ENCODE measurements around the gene ENTPD2. TPM values are rescaled to one million over a fixed set of nuclear protein-coding genes. Genes with fewer than 3 reads are reported as not detected.

The ENTPD2 gene
- total and polyA plus RNA-seq, 12 donors = 0.28 to 1.7 (median 0.49) TPM; not detected in 6

GRCh38 chr9:137009938-137010732, 43.7 kb downstream of the ENTPD2 start:
- Histone ChIP-seq H3K27ac (no peak overlapping the region), H3K36me3 (replicated peaks in 1 of 2) (peaks cover 0 to 24% of the 10 kb centered on the region in 2 donors), H3K4me3 (no peak overlapping the region)

GRCh38 chr9:137009217-137009616, 44.6 kb downstream of the ENTPD2 start:
- H3K27me3 ChIP-seq = no peaks in the 10 kb centered on the region
- DNase-seq = no peak
- TF ChIP-seq POLR2A (IDR thresholded peaks at IDR 0.05) = no peak
- TF ChIP-seq CTCF (IDR thresholded peaks at IDR 0.05) = no peak
- H3K9me3 ChIP-seq (replicated peaks in 1 of 3) = no peaks in the 10 kb centered on the region
- no peak overlapping the region for H3K4me3 ChIP-seq
- no peaks in the 10 kb centered on the region for H3K4me1 ChIP-seq (replicated peaks in 1 of 2)
- peaks cover 0 to 16% of the 10 kb centered on the region in 2 donors for H3K36me3 ChIP-seq (replicated peaks in 1 of 2)
- 91 to 100% (median 94%) methylated on average over 6 to 18 of the region's 18 CpGs for WGBS, 4 donors
- intact Hi-C loops (cut with DNase I) = no loop called here
- no peak overlapping the region for H3K27ac ChIP-seq

More at GRCh38 chr9:137009938-137010732, 43.7 kb downstream of the ENTPD2 start:
- H3K4me1 ChIP-seq (replicated peaks in 1 of 2) = no peaks in the 10 kb centered on the region
- WGBS, 4 donors = 95 to 99% (median 96%) methylated on average over 19 to 49 of the region's 49 CpGs
- no peak for DNase-seq
- no peaks in the 10 kb centered on the region for H3K27me3 ChIP-seq
- intact Hi-C loops (cut with DNase I) = no loop called here
- TF ChIP-seq CTCF (IDR thresholded peaks at IDR 0.05) (no peak), POLR2A (IDR thresholded peaks at IDR 0.05) (no peak)
- H3K9me3 ChIP-seq (replicated peaks in 1 of 3) = no peaks in the 10 kb centered on the region

GRCh38 chr9:137008312-137008711, 45.5 kb downstream of the ENTPD2 start:
- H3K36me3 ChIP-seq (replicated peaks in 1 of 2) = peaks cover 0 to 14% of the 10 kb centered on the region in 2 donors
- intact Hi-C loops (cut with DNase I) = no loop called here
- no peak overlapping the region for H3K4me3 ChIP-seq
- H3K27me3 ChIP-seq = no peaks in the 10 kb centered on the region
- H3K27ac ChIP-seq = no peak overlapping the region
- H3K4me1 ChIP-seq (replicated peaks in 1 of 2) = no peaks in the 10 kb centered on the region
- DNase-seq = no peak
- WGBS, 4 donors = 82 to 94% (median 92%) methylated on average over 2 to 22 of the region's 22 CpGs
- TF ChIP-seq POLR2A (IDR thresholded peaks at IDR 0.05) (no peak), CTCF (IDR thresholded peaks at IDR 0.05) (no peak)
- H3K9me3 ChIP-seq (replicated peaks in 1 of 3) = no peaks in the 10 kb centered on the region

GRCh38 chr9:137007816-137008270, 46.0 kb downstream of the ENTPD2 start:
- Histone ChIP-seq H3K27me3 (no peaks in the 10 kb centered on the region), H3K36me3 (replicated peaks in 1 of 2) (peaks cover 0 to 14% of the 10 kb centered on the region in 2 donors), H3K4me1 (replicated peaks in 1 of 2) (no peaks in the 10 kb centered on the region), H3K9me3 (replicated peaks in 1 of 3) (no peaks in the 10 kb centered on the region), H3K4me3 (no peak overlapping the region), H3K27ac (no peak overlapping the region)
- intact Hi-C loops (cut with DNase I) = no loop called here
- 91 to 100% (median 94%) methylated on average over 2 to 13 of the region's 13 CpGs for WGBS, 4 donors
- no peak for TF ChIP-seq POLR2A (IDR thresholded peaks at IDR 0.05)
- no peak for TF ChIP-seq CTCF (IDR thresholded peaks at IDR 0.05)
- no peak for DNase-seq

All from adrenal gland (tissue), 12 donors.